GM19372 (cell line): ENCODE results near the gene ZDHHC1.
"Not testable (repeated sequence)": the region's sequence is repeated elsewhere in the genome, so short reads cannot be mapped to it uniquely, and the experiment has no call there.

Experiments used
- ATAC-seq: cut with Tn5 transposase; IDR thresholded peaks from one replicate; pipeline ENCODE4 v1.9.1; 2021; ENCODE audit warnings: mild to moderate bottlenecking, low read depth, moderate library complexity; ENCODE audit not compliant: unreplicated experiment

ZDHHC1 gene

DNA sequence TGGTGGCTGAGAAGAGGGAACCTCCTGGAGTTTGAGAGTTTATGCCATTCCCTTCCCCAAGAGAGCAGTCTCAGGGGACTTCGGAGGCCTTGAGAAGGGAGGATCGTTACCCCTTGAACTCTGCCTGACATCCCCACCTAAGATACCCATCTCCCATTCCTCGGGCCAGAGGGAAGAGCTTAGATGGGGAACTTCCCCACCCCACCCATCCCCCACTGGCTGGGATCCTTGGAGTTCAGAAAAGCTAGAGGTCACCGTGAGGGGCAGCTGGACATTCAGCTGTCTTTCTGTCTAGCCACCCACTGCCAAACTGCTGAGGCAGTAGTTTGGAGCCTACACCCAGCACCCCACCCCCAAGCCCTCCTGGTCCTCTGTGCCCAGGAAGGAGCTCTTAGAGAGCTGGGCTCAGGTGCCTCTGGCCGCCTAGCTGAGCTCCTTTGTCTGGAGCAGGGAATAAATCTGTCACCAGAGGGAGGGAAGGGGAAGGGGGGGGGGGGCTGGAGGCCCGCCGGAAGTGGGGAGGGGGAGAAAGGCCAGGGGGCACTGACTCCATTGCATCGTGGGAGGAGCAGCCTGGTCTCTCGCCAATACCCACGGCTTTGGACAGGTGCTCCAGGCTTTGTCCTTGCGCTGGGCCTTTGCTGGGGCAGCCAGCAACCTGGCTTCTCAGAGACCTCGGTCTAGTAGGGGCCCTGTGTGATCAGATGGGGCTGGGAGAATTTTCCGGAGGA lies 15.7 kb upstream of the ZDHHC1 start:
- no peak for ATAC-seq

DNA sequence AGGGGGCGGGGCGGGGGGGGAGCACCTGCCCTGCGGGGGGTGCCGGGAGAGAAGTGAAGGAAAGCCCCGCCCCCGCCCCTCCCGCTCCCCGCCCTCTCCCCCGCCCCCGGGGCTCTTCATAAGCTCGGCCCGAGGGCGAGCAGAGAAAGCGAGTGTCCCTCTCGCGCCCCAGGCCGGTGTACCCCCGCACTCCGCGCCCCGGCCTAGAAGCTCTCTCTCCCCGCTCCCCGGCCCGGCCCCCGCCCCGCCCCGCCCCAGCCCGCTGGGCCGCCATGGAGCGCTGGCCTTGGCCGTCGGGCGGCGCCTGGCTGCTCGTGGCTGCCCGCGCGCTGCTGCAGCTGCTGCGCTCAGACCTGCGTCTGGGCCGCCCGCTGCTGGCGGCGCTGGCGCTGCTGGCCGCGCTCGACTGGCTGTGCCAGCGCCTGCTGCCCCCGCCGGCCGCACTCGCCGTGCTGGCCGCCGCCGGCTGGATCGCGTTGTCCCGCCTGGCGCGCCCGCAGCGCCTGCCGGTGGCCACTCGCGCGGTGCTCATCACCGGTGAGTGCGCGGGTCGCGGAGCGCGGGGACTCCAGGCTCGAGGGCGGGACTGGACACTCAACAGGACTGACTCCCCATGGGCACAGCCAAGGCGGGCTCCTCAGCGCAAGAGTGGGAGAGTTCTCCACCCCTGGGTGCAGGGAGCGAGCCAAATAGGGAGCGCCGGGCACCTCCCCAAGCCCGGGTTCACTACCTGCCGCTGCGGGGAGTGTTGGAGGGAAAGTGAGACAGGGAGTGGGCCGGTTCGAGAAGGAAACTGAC lies 14.9 kb upstream of the ZDHHC1 start, which contains the start of gene HSD11B2:
Gene HSD11B2 (plus strand): TSS at position 145 of the 798 bp plus-strand sequence. CDS start 128 bp downstream, at position 273.
- ATAC-seq = no peak

GRCh38 chr16:67430504-67430976 lies 14.3 kb upstream of the ZDHHC1 start:
- ATAC-seq = no peak

- ATAC-seq = no peak
These were observed 13.7 kb upstream of the ZDHHC1 start for GRCh38 chr16:67429799-67430503.

DNA sequence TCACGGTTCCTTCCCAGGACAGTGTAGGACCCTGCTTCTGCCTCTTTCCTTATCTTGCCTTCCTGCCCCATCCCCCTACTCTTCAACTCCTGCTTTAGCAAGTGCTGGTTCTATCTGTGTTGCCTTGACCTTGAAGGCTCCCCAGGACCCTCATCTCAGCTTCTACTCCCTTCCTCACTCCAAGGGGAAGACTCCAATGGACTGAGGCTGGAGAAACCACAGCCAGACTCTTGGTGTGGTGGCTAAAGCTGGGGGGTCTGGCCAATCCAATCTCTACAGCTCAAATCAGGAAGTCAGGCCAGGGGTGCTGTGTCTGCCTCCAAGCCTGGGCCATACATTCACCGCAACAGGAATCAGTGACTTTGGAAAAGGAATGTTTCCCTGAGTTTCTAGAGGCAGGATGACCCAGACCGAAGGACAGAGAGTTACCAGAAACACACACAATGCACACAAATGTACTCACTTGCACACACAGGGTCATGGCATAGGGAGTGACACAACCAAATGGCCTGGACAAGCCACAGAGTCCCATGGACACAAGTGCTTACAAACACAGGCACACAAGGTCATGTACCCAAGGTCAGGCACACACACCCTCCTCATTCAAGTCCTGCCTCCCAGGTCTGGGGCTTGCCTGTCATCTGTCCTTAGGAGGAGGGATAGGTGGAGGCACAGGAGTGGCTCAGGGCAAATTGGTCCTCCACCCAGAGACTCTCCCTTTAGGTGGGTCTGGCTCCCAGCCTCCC lies 12.9 kb upstream of the ZDHHC1 start:
- ATAC-seq = no peak

DNA sequence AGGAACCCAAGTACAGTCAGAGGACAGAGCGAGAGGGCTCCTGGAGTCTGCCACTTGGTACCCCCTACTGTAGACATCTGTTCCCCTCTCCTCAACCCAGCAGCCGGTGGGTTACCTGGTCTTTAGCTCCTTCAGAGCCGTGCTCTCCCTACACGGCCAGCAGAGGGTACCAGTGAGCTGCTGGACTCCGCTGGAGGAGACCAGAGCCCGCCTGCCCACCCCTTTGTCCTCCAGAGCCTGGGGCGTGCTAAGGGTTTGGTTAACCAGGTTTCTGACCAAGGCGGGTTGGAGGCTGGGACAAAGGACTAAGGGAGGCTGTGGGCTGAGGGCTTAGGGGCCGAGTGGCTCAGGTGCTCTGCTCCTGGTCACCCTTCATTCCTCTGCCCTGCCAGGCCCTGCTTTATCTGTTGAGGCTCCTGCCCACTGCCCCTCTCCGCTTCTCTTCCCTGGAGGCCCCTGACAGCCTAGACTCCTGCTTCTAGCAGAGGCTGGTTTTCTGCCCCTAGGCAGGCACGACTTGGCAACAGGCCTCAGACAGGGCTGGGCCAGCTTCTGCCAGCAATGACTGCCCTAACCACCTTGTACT lies 12.0 kb upstream of the ZDHHC1 start:
- ATAC-seq = no peak

- no peak for ATAC-seq
These were observed 10.7 kb upstream of the ZDHHC1 start for GRCh38 chr16:67426950-67427349.

DNA sequence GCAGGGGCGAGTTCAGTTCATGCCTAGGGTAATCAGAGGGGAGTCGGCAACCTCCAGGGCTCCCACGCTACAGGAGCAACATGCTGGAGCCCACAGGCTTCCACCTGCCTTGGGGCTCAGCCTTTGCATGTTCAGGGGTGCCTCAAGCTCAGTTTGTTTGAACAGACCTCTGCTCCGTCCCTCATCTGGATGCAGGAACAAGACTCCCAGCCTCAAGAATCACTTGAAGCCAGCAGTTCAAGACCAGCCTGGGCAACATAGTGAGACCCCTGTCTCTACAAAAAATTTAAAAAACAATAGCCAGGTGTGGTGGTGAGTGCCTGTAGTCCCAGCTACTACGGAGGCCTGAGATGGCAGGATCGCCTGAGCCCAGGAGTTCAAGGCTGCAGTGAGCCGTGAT lies 9.7 kb upstream of the ZDHHC1 start:
- ATAC-seq = no peak

- ATAC-seq = no peak
These were observed 9.3 kb upstream of the ZDHHC1 start for GRCh38 chr16:67425580-67425979.

DNA sequence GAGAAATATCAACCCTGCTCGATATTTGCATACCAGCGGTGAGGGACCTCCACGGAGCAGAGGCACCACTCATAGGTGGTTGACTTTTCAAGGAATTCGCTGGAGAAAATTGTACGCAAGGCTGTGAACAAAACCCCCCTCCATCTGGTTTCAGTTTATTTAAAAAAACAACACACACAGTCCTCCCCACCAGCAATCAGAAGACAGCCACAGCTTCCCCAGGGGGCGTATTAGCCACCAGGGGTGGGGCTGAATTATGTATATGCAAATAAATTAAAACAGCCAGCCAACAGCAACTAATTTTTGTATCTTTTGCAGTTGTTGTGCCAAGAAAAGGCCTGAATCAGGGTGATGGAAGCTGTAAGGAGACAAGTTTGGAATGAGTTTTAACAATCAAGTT lies 8.8 kb upstream of the ZDHHC1 start:
- ATAC-seq = no peak

GRCh38 chr16:67424261-67424615 lies 8.0 kb upstream of the ZDHHC1 start:
- ATAC-seq = no peak

GRCh38 chr16:67423611-67424260 lies 7.5 kb upstream of the ZDHHC1 start:
- no peak for ATAC-seq

GRCh38 chr16:67423015-67423414 lies 6.7 kb upstream of the ZDHHC1 start:
- no peak for ATAC-seq

DNA sequence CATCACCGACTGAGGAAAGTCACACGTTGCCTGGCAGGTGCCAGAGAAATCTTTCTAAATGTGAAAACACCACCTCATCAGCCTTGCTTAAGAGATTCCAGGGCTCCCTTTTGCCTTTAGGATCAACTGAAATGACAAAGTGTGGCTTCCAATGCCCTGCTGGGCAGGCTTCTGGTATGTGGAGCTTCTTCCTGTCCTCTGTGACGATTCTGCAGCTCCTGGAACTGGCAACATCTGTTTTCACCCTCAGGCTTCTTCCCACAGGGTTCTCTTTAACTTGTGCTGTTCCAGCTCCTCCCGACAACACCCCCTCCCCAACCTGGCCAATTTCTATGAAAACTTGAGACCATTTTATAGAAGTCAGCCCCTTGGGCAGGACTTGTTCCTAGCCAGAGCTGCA lies 4.8 kb upstream of the ZDHHC1 start:
- ATAC-seq = no peak

- ATAC-seq = no peak
These were observed 3.7 kb upstream of the ZDHHC1 start for GRCh38 chr16:67419931-67420330.

GRCh38 chr16:67419502-67419901 lies 3.2 kb upstream of the ZDHHC1 start:
- ATAC-seq = no peak

GRCh38 chr16:67417333-67418061 lies 1.2 kb upstream of the ZDHHC1 start:
- ATAC-seq = no peak

- ATAC-seq = not testable (repeated sequence)
These were observed 856 bp downstream of the ZDHHC1 start for GRCh38 chr16:67415421-67415820.
